Limb (tissue), 2 donors: Measurements from ENCODE around the gene SYNPR.
"Not testable (repeated sequence)": the region's sequence is repeated elsewhere in the genome, so short reads cannot be mapped to it uniquely, and the experiment has no call there.

ENCODE experiments used
- DNase-seq, 2 donors: peaks; one replicate each; pipeline ENCODE4 v3.0.0-alpha.2; 2016; ENCODE audit errors: extremely low spot score in 2 of 2

SYNPR gene

GRCh38 chr3:63617391-63617790 lies 339.3 kb downstream of the SYNPR start:
- no peak for DNase-seq

DNA sequence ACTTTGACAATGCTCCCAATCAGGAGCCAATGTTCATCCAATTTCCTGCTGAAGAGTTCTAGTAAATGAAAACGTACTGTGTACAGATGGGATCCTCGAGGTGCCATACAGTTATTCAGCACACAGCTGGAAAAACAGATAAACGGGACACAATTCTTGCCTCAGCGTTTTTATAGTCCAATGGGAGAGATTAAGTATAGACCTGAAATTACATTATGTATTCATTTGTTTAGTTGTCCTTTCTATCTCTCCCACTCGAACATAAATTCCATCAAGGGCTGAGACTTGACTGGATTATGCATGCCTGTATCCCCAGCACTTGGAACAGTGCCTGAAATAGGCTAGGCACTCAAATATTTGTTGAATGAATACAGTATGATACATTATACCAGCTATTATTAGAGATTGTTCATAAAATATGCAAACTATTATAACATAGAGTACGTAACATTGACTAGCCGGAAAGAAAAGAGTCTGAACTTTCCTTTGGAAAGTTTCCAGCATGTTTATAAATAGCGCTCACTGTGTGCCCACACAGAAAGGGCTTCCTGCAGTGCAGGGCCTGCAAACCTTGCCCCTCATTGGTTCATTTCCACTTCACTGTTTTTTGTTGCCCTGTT lies 346.9 kb downstream of the SYNPR start:
- peak in 1 of 2 donors; percentile 59 for DNase-seq

DNA sequence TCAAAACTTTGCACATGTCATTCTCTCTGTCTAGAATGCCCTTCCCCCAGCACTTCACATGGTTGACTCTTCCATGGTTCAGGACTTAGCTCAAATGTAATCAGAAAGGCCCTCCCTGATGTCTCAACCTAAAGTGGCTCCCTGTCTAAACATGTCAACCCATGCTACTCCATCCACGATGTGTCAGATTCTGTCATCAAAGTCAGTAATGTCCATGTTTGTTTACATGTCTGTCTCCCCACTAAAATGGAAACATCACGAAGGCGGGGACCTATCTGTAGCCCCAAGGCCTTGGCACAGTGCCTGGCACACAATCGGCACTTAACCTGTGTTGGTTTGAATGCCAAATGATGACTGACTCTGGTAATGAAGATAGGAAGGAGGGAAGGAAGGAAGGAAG lies 353.6 kb downstream of the SYNPR start:
- no peak for DNase-seq

DNA sequence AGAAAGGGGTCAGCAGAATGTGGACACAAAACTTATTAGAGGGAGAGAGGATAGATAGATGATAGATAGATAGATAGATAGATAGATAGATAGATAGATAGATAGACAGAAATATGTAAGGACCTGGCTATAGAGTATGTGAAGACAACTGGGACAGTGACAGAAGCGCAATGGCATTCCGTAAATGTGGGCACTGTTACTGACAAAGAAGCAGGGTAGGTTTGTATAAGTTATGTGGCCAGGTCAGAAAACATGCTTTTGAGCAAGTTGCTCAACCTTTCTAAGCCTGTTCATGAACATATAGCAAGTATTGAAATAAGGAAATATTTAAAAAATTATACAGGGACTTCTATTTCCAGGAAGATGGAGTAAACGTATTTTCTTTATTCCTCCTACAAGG lies 357.1 kb downstream of the SYNPR start:
- DNase-seq = no peak

GRCh38 chr3:63639806-63640205 lies 361.7 kb downstream of the SYNPR start:
- no peak for DNase-seq

- no peak for DNase-seq
Observed at GRCh38 chr3:63642488-63642887, 364.4 kb downstream of the SYNPR start.

DNA sequence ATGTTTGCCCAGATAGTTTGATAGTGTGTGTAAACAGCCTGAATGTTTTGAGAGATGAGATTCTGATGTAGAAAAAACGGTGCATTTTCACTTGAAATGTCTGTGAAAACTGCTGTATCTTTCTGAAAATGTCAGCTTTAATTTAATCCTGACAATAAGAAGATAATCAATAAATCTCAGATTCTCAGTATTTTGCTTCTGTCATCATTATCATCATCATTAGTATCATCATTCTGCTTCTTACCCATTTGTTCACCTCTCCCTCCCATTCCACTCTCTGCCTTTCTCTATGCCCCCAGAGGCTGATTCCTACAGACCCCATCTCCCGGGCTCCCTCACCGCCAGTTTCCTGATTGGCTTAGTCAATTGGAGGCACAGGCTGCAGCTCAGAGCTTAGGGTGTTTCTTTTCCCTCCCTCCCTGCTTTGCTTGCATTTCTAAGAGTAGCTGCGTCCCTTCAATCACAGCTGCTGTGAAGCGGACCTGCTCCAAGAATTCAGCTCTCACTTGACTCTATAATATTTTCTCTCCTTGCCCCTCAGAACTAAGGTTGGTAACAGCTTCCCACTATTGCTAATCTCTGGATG lies 366.2 kb downstream of the SYNPR start:
- no peak for DNase-seq

GRCh38 chr3:63644928-63645781 lies 367.0 kb downstream of the SYNPR start:
- not testable (repeated sequence) for DNase-seq

- DNase-seq = no peak
Observed at GRCh38 chr3:63652066-63652725, 374.1 kb downstream of the SYNPR start, which contains the start of gene SNTN. Gene SNTN, plus strand, starts transcription at chr3:63652675. Its CDS starts 13 bp downstream, at chr3:63652688.

GRCh38 chr3:63654211-63654610 lies 376.1 kb downstream of the SYNPR start:
- no peak for DNase-seq

DNA sequence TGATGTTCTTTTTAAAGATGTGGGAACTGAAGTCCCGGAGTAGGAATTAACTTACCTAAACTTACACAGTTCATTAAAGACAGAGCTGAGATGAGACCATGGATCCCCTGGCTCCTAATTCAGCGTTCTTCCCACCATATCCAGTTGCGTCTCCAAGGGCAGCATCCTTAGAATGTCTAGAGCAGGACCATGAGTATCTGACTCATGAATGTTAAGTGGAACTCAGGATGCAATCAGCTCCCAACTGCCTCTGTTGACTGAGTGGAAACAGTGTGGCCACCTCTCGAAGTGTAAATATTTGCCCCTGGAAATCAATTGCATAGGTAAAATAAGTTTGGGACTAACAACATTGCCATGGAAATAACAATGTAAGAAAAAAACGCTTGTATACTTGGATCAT lies 376.8 kb downstream of the SYNPR start:
- DNase-seq = no peak

DNA sequence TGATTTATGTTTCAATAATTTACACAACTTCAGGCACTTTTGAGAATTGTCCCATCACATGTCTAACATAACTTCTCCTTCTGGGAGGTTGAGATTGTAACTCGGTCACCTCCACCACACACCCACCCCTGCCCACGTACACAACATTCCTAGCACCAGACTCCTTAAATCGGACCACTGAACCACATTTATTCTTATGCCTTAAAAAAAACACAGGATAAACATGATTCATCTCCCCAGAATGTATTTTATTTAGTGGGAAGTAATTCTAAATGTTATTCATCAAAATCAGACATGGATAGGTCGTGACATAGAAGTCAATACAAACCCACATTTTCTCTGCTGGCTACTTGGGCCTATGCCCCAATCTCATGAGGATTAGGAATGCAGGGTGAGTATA lies 377.4 kb downstream of the SYNPR start:
- DNase-seq = no peak

GRCh38 chr3:63656786-63657185 lies 378.7 kb downstream of the SYNPR start:
- no peak for DNase-seq

DNA sequence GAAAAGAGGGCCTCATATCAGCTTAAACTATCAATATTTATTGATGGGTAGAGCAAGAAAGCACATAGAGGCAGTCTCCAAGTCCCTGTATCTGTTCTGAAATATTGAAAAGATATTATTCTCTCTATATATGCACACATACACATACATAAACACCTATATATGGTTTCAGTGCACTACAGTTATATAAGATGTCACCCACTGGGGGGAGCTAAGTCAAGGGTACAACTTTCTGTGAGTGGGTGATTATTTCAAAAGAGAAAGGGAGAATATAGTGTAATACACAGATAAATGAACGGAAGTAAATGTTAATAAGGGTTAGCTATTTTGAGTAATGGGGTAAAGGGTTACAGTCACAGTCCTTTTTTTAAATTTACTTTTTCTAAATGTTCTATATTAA lies 383.1 kb downstream of the SYNPR start:
- DNase-seq = no peak

DNA sequence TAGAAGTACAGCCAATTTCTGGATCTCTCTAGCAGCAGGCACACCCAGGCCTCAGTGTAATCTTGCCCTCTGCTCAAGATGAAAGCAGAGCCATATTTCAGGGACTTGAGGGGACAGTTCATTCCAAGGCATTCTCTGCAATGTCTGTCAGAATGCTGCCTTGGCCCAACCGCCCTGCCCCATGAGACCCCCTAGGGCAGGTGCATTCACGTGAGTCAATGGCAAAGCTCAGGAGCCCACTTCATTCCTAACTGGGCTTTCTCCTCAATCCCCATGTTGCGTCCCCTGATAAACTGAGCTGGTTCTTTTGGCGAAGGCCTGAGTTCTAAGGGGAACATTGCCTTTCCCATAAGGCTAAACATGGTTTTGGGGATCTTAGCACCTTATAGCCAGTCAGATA lies 383.9 kb downstream of the SYNPR start:
- DNase-seq = no peak

GRCh38 chr3:63662500-63662899 lies 384.4 kb downstream of the SYNPR start:
- no peak for DNase-seq
